Panc1 (cell line): ENCODE measurements around the gene JADE1. TPM values are rescaled to one million over a fixed set of nuclear protein-coding genes. Genes with fewer than 3 reads are reported as not detected.

Source experiments
- ATAC-seq: fragments of 200-7000 bp; cut with Tn5 transposase; 2 replicates; pipeline ENCODE4 v1.9.1; 2020; ENCODE audit warnings: mild to moderate bottlenecking, moderate library complexity
- BruUV-seq: library from RNA; stranded (reverse); fragments of 400-500 nt; replicated peaks from 2 replicates; lab custom pipeline; 2021; lab: Mats Ljungman, UMichigan
- CTCF ChIA-PET: fragments of 300-600 bp; sonication (Branson Sonifier 250); formaldehyde crosslinking; loops from one replicate; lab custom pipeline; 2022; ENCODE audit warnings: antibody characterized with exemption; lab: Charles Lee
- POLR2A ChIA-PET: fragments of 300-600 bp; sonication (Branson Sonifier 250); formaldehyde crosslinking; loops from one replicate; lab custom pipeline; 2022; ENCODE audit warnings: antibody characterized with exemption; lab: Charles Lee
- DNase-seq: peaks from one replicate; pipeline ENCODE4 v3.0.0-alpha.2; 2010; ENCODE audit warnings: low read depth, low spot score
- H3K27ac ChIP-seq: 2 replicates; pipeline ENCODE4 v1.5.1; 2011; ENCODE audit warnings: mild to moderate bottlenecking, low read length, inconsistent platforms
- H3K27me3 ChIP-seq: fragments of 200-500 bp; sonication (Bioruptor generic); 2 replicates; pipeline ENCODE4 v1.6.0; 2014; ENCODE audit warnings: low read length, inconsistent platforms; ENCODE audit not compliant: control insufficient read depth, insufficient read depth
- H3K36me3 ChIP-seq: fragments of 200-500 bp; sonication (Bioruptor generic); 2 replicates; pipeline ENCODE4 v1.5.1; 2014; ENCODE audit warnings: inconsistent platforms, mild to moderate bottlenecking, low read length, moderate library complexity; ENCODE audit not compliant: control insufficient read depth, insufficient read depth
- H3K4me1 ChIP-seq: 2 replicates; pipeline ENCODE4 v1.5.1; 2011; ENCODE audit warnings: inconsistent platforms, mild to moderate bottlenecking, low read length, moderate library complexity; ENCODE audit not compliant: control insufficient read depth, insufficient read depth
- H3K4me3 ChIP-seq, 2 experiments: 2 replicates each; pipeline ENCODE4 v1.5.1; 2011 to 2012; ENCODE audit warnings: low read depth in 2 of 2, low read length in 2 of 2, mild to moderate bottlenecking in 2 of 2, inconsistent platforms in 1 of 2, moderate library complexity in 1 of 2
- H3K9me3 ChIP-seq: fragments of 200-500 bp; sonication (Bioruptor generic); 2 replicates; pipeline ENCODE4 v1.5.1; 2014; ENCODE audit warnings: low read depth, mild to moderate bottlenecking, inconsistent platforms, low read length, moderate library complexity; ENCODE audit not compliant: control insufficient read depth, insufficient read depth
- POLR2AphosphoS5 ChIP-seq: IDR thresholded peaks from 2 replicates; pipeline ENCODE4 v1.6.1; 2012; ENCODE audit warnings: mild to moderate bottlenecking, low read depth, low read length, moderate library complexity
- SIN3A ChIP-seq: IDR thresholded peaks from 2 replicates; pipeline ENCODE4 v1.6.1; 2012; ENCODE audit warnings: low read depth, mild to moderate bottlenecking, low read length, moderate library complexity, borderline replicate concordance; ENCODE audit not compliant: insufficient read depth
- TCF7L2 ChIP-seq: IDR thresholded peaks from 2 replicates; pipeline ENCODE4 v1.6.1; 2011; ENCODE audit warnings: mild to moderate bottlenecking, low read depth, low read length, inconsistent platforms
- in situ Hi-C: cut with HindIII; loops from 2 replicates; pipeline ENCODE4 v1.10.0; 2016; ENCODE audit warnings: low sequenced_read_pairs, low pct_unique_long_range_greater_than_20kb
- intact Hi-C: fragments of 100-400 bp; cut with micrococcal nuclease; formaldehyde crosslinking; loops from one replicate; pipeline ENCODE4 v1.10.0; 2022; ENCODE audit not compliant: unreplicated experiment
- total RNA-seq: library from RNA; stranded (reverse); gene quantifications from one replicate; pipeline ENCODE4 v1.2.1, GENCODE V29; 2021; ENCODE audit not compliant: unreplicated experiment
- TF ChIP-seq, protein P1 (sequence below): fragments of 450-650 bp; IDR thresholded peaks from 2 replicates; pipeline ENCODE4 v1.5.1; 2017; ENCODE audit warnings: mild to moderate bottlenecking
- TF ChIP-seq, protein P2 (sequence below), 2 experiments: IDR thresholded peaks; 2 replicates each; pipeline ENCODE4 v1.6.1; 2011 to 2012; ENCODE audit warnings: low read depth in 2 of 2, control low read depth in 1 of 2, low read length in 1 of 2, mild to moderate bottlenecking in 1 of 2, moderate library complexity in 1 of 2; ENCODE audit not compliant: insufficient read depth in 1 of 2

The JADE1 gene
- total RNA-seq, 1 experiment from 2014 or later = 23.4 TPM

DNA sequence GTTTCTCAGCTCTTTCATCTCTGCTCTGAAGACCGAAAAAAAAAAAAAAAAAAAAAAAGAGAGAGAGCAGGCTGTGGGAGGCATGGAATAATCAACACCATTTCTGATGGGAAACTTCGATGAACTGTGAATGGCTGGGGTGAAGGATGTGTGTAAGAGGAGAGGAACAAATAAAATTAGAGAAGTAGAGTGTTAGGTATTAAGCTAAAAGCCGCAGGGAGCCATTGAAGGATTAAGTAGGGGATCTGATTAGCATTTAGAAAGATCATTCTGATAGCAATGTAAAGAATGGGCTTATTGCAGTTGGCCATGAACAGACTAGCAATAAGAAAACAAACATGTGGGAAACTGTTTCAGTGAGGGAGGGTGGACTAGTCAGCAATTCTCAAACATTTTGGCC, 33.6 kb upstream of the JADE1 start:
- ChIA-PET CTCF (no interaction called here), POLR2A (no interaction called here)
- H3K4me1 ChIP-seq = no peaks in the 10 kb centered on the region
- in situ Hi-C loops = no loop called here
- no peaks in the 10 kb centered on the region for H3K36me3 ChIP-seq
- TF ChIP-seq SIN3A = no peak
- TF ChIP-seq, protein P1, sequence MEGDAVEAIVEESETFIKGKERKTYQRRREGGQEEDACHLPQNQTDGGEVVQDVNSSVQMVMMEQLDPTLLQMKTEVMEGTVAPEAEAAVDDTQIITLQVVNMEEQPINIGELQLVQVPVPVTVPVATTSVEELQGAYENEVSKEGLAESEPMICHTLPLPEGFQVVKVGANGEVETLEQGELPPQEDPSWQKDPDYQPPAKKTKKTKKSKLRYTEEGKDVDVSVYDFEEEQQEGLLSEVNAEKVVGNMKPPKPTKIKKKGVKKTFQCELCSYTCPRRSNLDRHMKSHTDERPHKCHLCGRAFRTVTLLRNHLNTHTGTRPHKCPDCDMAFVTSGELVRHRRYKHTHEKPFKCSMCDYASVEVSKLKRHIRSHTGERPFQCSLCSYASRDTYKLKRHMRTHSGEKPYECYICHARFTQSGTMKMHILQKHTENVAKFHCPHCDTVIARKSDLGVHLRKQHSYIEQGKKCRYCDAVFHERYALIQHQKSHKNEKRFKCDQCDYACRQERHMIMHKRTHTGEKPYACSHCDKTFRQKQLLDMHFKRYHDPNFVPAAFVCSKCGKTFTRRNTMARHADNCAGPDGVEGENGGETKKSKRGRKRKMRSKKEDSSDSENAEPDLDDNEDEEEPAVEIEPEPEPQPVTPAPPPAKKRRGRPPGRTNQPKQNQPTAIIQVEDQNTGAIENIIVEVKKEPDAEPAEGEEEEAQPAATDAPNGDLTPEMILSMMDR = no peak
- TF ChIP-seq POLR2AphosphoS5 = no peak
- no peak for TF ChIP-seq TCF7L2
- TF ChIP-seq, protein P2, sequence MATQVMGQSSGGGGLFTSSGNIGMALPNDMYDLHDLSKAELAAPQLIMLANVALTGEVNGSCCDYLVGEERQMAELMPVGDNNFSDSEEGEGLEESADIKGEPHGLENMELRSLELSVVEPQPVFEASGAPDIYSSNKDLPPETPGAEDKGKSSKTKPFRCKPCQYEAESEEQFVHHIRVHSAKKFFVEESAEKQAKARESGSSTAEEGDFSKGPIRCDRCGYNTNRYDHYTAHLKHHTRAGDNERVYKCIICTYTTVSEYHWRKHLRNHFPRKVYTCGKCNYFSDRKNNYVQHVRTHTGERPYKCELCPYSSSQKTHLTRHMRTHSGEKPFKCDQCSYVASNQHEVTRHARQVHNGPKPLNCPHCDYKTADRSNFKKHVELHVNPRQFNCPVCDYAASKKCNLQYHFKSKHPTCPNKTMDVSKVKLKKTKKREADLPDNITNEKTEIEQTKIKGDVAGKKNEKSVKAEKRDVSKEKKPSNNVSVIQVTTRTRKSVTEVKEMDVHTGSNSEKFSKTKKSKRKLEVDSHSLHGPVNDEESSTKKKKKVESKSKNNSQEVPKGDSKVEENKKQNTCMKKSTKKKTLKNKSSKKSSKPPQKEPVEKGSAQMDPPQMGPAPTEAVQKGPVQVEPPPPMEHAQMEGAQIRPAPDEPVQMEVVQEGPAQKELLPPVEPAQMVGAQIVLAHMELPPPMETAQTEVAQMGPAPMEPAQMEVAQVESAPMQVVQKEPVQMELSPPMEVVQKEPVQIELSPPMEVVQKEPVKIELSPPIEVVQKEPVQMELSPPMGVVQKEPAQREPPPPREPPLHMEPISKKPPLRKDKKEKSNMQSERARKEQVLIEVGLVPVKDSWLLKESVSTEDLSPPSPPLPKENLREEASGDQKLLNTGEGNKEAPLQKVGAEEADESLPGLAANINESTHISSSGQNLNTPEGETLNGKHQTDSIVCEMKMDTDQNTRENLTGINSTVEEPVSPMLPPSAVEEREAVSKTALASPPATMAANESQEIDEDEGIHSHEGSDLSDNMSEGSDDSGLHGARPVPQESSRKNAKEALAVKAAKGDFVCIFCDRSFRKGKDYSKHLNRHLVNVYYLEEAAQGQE (IDR thresholded peaks at IDR 0.05; ENCODE audit: insufficient read depth in 1 of 2, low read depth in 2 of 2, low read length in 1 of 2) = no peak
- H3K9me3 ChIP-seq = no peaks in the 10 kb centered on the region
- H3K27me3 ChIP-seq = no peaks in the 10 kb centered on the region
- ATAC-seq = no peak
- no TSS peak for BruUV-seq
- intact Hi-C loops = no loop called here
- H3K4me3 ChIP-seq = no peak overlapping the region
- no peak overlapping the region for H3K27ac ChIP-seq
- DNase-seq = no peak

DNA sequence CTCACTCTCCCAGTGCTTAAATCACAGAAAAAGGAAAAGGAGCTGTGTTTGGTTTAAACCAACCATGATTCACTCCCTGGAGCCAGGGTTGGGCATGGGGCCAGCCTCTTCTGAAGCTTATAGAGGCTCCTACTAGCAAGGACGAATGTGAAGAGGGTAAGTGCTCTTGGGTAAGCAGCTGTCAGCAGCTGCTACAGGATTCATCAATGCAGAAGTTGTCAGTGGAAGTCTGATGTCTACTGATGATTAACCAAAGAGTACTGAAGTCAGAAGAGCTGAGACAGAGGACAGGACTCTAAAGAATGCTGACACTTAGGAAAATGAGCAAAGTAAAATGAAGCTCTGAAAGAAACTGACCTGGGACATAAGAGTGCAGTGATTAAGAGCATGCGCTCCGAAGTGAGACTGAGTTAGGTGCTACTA, 32.7 kb upstream of the JADE1 start:
- Histone ChIP-seq H3K4me1 (no peaks in the 10 kb centered on the region), H3K9me3 (no peaks in the 10 kb centered on the region), H3K36me3 (no peaks in the 10 kb centered on the region), H3K27ac (no peak overlapping the region), H3K4me3 (no peak overlapping the region), H3K27me3 (no peaks in the 10 kb centered on the region)
- no peak for TF ChIP-seq TCF7L2
- no peak for TF ChIP-seq SIN3A
- TF ChIP-seq, protein P2 (IDR thresholded peaks at IDR 0.05; ENCODE audit: insufficient read depth in 1 of 2, low read depth in 2 of 2, low read length in 1 of 2) = no peak
- TF ChIP-seq POLR2AphosphoS5 = no peak
- TF ChIP-seq, protein P1 = no peak
- intact Hi-C loops (no loop called here), in situ Hi-C loops (no loop called here)
- ATAC-seq (no peak), DNase-seq (no peak)
- ChIA-PET POLR2A (no interaction called here), CTCF (no interaction called here)
- no TSS peak for BruUV-seq
